Activated B cell treated with CpG ODN at 0.5 μM for 24 hours (primary cell): ENCODE results near the gene LRRC66. TPM values are rescaled to one million over a fixed set of nuclear protein-coding genes. Genes with fewer than 3 reads are reported as not detected.

ENCODE experiments used
- ATAC-seq: fragments of 200-7000 bp; cut with Tn5 transposase; one replicate; pipeline ENCODE4 v1.10.0; 2021; ENCODE audit warnings: low read depth, mild to moderate bottlenecking, moderate library complexity
- CTCF ChIA-PET: fragments of 350-600 bp; sonication (Branson Sonifier 250); formaldehyde crosslinking; loops from one replicate; lab custom pipeline; 2021; ENCODE audit warnings: antibody characterized with exemption; lab: Charles Lee
- POLR2A ChIA-PET: fragments of 350-600 bp; sonication (Branson Sonifier 250); formaldehyde crosslinking; loops from one replicate; lab custom pipeline; 2021; ENCODE audit warnings: antibody characterized with exemption; lab: Charles Lee
- DNase-seq: peaks from one replicate; pipeline ENCODE4 v3.0.0; 2022
- H3K27ac Mint-ChIP-seq: one replicate; pipeline ENCODE4 v1.8.0; 2020; ENCODE audit warnings: mixed read lengths
- H3K27me3 Mint-ChIP-seq: one replicate; pipeline ENCODE4 v1.8.0; 2021; ENCODE audit warnings: mixed read lengths
- H3K36me3 Mint-ChIP-seq: one replicate; pipeline ENCODE4 v1.8.0; 2021; ENCODE audit warnings: low read depth, mixed read lengths
- H3K4me1 Mint-ChIP-seq: one replicate; pipeline ENCODE4 v1.8.0; 2021; ENCODE audit warnings: mixed read lengths
- H3K4me3 Mint-ChIP-seq: one replicate; pipeline ENCODE4 v1.8.0; 2020; ENCODE audit warnings: mild to moderate bottlenecking, mixed read lengths
- H3K9me3 Mint-ChIP-seq: one replicate; pipeline ENCODE4 v1.8.0; 2020; ENCODE audit warnings: mixed read lengths
- intact Hi-C: fragments of 100-400 bp; cut with micrococcal nuclease; formaldehyde crosslinking; loops from one replicate; pipeline ENCODE4 v1.15.1; 2024
- total RNA-seq: library from RNA; stranded (reverse); gene quantifications from 2 replicates; pipeline ENCODE4 v1.2.3, GENCODE V29; 2022
- TF ChIP-seq, protein P1 (sequence below): fragments of 200-600 bp; IDR thresholded peaks from one replicate; pipeline ENCODE4 v1.8.0; 2022; ENCODE audit warnings: antibody characterized with exemption, mild to moderate bottlenecking

Gene LRRC66
- total RNA-seq, 1 donor from 2014 or later: 0.47 TPM

DNA sequence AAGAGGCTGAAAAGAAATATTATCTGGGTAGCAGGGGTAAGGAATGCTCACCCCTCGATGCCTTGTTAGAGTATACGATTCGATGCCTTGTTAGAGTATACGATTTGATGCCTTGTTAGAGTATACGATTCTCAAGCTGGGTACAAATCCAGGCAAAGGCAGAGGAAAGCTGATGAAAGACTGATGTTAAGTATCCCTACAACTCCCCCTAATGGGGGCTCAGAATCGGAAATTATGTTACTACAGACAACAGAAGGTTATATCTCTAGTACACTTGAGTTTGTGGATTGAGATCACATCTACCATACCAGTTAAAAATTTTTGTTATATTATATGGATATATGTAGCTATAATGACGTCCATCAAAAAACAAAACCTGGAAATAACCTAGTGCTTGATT lies 4.8 kb downstream of the LRRC66 start:
- CTCF ChIA-PET: no interaction called here
- H3K4me1 Mint-ChIP-seq: peaks cover 5% of the 10 kb centered on the region
- H3K4me3 Mint-ChIP-seq: no peak overlapping the region
- H3K27ac Mint-ChIP-seq: no peak overlapping the region
- POLR2A ChIA-PET: interaction anchor here (1.0 kb wide), 1 partner anchor 8 kb away, joined by 3 read pairs; no protein-coding TSS in a partner anchor
- no peaks in the 10 kb centered on the region for H3K36me3 Mint-ChIP-seq
- ATAC-seq (no peak), DNase-seq (no peak)
- intact Hi-C loops: no loop called here
- TF ChIP-seq, protein P1, sequence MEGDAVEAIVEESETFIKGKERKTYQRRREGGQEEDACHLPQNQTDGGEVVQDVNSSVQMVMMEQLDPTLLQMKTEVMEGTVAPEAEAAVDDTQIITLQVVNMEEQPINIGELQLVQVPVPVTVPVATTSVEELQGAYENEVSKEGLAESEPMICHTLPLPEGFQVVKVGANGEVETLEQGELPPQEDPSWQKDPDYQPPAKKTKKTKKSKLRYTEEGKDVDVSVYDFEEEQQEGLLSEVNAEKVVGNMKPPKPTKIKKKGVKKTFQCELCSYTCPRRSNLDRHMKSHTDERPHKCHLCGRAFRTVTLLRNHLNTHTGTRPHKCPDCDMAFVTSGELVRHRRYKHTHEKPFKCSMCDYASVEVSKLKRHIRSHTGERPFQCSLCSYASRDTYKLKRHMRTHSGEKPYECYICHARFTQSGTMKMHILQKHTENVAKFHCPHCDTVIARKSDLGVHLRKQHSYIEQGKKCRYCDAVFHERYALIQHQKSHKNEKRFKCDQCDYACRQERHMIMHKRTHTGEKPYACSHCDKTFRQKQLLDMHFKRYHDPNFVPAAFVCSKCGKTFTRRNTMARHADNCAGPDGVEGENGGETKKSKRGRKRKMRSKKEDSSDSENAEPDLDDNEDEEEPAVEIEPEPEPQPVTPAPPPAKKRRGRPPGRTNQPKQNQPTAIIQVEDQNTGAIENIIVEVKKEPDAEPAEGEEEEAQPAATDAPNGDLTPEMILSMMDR: no peak
- no peaks in the 10 kb centered on the region for H3K9me3 Mint-ChIP-seq
- no peaks in the 10 kb centered on the region for H3K27me3 Mint-ChIP-seq

DNA sequence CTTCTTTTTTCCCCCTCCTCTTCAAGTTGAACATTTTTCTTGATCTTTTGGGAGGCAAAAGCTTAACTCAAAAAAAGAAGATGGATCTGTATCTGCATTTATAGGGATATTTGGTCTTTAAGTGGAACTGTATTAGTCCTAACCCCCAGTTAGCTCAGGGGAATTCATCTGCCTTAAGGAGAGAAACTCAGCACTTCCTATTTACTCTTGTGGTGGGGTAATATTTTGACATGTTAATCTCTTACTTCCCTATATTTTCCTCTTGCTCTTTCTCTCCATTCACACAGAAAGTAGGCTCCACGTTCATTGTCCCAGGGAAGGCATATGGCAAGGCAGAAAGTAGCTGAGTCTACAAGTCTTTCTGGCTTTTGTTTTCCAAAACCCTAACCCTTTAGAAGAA lies 5.3 kb downstream of the LRRC66 start:
- DNase-seq (no peak), ATAC-seq (no peak)
- Mint-ChIP-seq H3K27me3 (no peaks in the 10 kb centered on the region), H3K4me1 (peaks cover 5% of the 10 kb centered on the region), H3K36me3 (no peaks in the 10 kb centered on the region), H3K9me3 (no peaks in the 10 kb centered on the region), H3K27ac (no peak overlapping the region), H3K4me3 (no peak overlapping the region)
- intact Hi-C loops: no loop called here
- ChIA-PET CTCF (no interaction called here), POLR2A (interaction anchor here (1.0 kb wide), 1 partner anchor 8 kb away, joined by 3 read pairs; no protein-coding TSS in a partner anchor)
- TF ChIP-seq, protein P1: no peak

DNA sequence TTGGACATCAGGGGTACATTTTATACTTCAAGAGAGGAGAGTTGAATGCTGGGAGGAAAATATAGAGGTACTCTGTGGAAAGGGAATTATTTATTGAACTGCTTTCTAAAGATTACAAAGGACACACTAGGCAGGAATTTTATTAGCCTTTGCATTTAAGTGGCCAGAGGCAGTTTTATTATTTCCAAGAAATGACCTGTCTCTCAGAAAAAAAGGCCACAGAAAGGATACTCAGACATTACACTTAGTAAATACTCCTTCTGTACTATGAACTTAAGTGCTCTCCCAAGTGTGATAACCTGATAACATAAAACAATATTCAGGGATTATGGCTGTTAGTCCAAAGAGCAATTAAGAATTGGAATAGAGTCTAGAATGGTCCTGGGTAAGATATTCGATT lies 7.5 kb downstream of the LRRC66 start:
- H3K4me3 Mint-ChIP-seq: no peak overlapping the region
- H3K27ac Mint-ChIP-seq: no peak overlapping the region
- intact Hi-C loops: no loop called here
- TF ChIP-seq, protein P1: no peak
- ATAC-seq (no peak), DNase-seq (no peak)
- no peaks in the 10 kb centered on the region for H3K9me3 Mint-ChIP-seq
- H3K4me1 Mint-ChIP-seq: peaks cover 5% of the 10 kb centered on the region
- H3K36me3 Mint-ChIP-seq: no peaks in the 10 kb centered on the region
- ChIA-PET POLR2A (no interaction called here), CTCF (no interaction called here)
- no peaks in the 10 kb centered on the region for H3K27me3 Mint-ChIP-seq

DNA sequence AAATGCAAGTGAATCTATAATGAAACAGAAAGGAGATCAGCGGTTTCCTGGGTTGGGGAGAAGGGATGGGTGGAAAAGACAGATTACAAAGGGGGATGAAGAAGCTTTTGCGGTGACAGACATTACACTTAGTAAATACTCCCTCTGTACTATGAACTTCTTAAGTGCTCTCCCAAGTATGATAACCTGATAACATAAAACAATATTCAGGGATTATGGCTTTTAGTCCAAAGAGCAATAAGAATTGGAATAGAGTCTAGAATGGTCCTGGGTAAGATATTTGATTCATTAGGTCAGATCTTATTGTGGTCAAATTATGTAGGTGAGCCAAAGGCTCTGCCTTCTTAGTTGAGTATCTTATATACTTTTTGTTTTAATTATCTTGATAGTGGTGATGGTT lies 9.2 kb downstream of the LRRC66 start:
- Mint-ChIP-seq H3K27me3 (no peaks in the 10 kb centered on the region), H3K4me3 (no peak overlapping the region), H3K9me3 (no peaks in the 10 kb centered on the region), H3K36me3 (no peaks in the 10 kb centered on the region), H3K27ac (no peak overlapping the region), H3K4me1 (peaks cover 5% of the 10 kb centered on the region)
- CTCF ChIA-PET: no interaction called here
- DNase-seq: no peak
- TF ChIP-seq, protein P1: no peak
- ATAC-seq: no peak
- intact Hi-C loops: no loop called here
- POLR2A ChIA-PET: no interaction called here

DNA sequence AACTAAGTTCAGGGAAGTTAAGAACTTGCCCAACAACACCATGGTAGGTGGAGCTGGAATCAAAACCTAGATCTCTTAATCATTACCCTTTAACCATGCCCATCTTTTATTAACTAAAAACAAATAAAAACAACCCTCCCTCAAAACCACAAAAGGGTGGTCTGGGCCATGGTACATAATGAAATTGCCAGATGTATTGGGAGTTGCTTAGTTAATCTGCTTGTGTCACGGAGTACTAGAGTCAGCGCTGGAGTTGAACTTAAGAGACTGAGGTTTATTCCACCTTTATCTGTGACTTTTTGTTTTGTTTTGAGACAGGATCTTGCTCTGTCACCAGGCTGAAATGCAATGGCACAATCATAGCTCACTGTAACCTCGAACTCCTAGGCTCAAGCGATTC lies 13.3 kb downstream of the LRRC66 start:
- TF ChIP-seq, protein P1: no peak
- H3K9me3 Mint-ChIP-seq: no peaks in the 10 kb centered on the region
- ATAC-seq (no peak), DNase-seq (no peak)
- H3K36me3 Mint-ChIP-seq: no peaks in the 10 kb centered on the region
- CTCF ChIA-PET: no interaction called here
- no peaks in the 10 kb centered on the region for H3K4me1 Mint-ChIP-seq
- H3K27me3 Mint-ChIP-seq: no peaks in the 10 kb centered on the region
- no peak overlapping the region for H3K27ac Mint-ChIP-seq
- intact Hi-C loops: no loop called here
- POLR2A ChIA-PET: interaction anchor here (1.0 kb wide), 1 partner anchor 9 kb away, joined by 3 read pairs; no protein-coding TSS in a partner anchor
- H3K4me3 Mint-ChIP-seq: no peak overlapping the region
